H1 (cell line): ENCODE data around the gene GLIPR2. TPM values are rescaled to one million over a fixed set of nuclear protein-coding genes. Genes with fewer than 3 reads are reported as not detected.

Source experiments
- BACH1 ChIP-seq: IDR thresholded peaks from 2 replicates; pipeline ENCODE4 v1.6.1; 2012; ENCODE audit warnings: low read length, improper control_type of control experiment
- CHD7 ChIP-seq: fragments of 300-600 bp; sonication (generic); IDR thresholded peaks from 2 replicates; pipeline ENCODE4 v1.7.1; 2012; ENCODE audit warnings: low read length, moderate library complexity, mild to moderate bottlenecking, inconsistent platforms; ENCODE audit not compliant: insufficient replicate concordance
- CREB1 ChIP-seq: IDR thresholded peaks from 2 replicates; pipeline ENCODE4 v1.6.1; 2012; ENCODE audit warnings: inconsistent platforms
- KDM5A ChIP-seq: fragments of 200-600 bp; IDR thresholded peaks from 2 replicates; pipeline ENCODE4 v1.7.1; 2012; ENCODE audit warnings: mild to moderate bottlenecking, low read length, inconsistent platforms, mixed read lengths
- MAFK ChIP-seq: IDR thresholded peaks from 2 replicates; pipeline ENCODE4 v1.6.1; 2012; ENCODE audit warnings: low read depth, mild to moderate bottlenecking, improper control_type of control experiment, low read length
- TCF12 ChIP-seq: IDR thresholded peaks from 2 replicates; pipeline ENCODE4 v1.6.1; 2011; ENCODE audit warnings: low read depth, mild to moderate bottlenecking, low read length
- YY1 ChIP-seq: IDR thresholded peaks from 2 replicates; pipeline ENCODE4 v1.6.1; 2011; ENCODE audit warnings: low read depth, mild to moderate bottlenecking, low read length
- polyA plus RNA-seq, 7 experiments: library from polyadenylated mRNA; depleted of rRNA in 3 of 7; stranded (reverse) in 5 of 7; unstranded in 2 of 7; fragments of >200 nt in 5 of 7; fragments of 200-250 nt in 2 of 7; gene quantifications; 1 replicate in 5 of 7; 2 replicates in 1 of 7; 4 replicates in 1 of 7; pipeline versions ENCODE4 v1.2.1 to v1.2.3, GENCODE V29; 2011 to 2013; ENCODE audit warnings: missing spikeins in 2 of 7, mixed read lengths in 2 of 7
- total RNA-seq: library from RNA; stranded (reverse); fragmentation: NEBNext Ultra II Directional; extraction: Animal tissue kit (Norgen Biotek cat#: 25700); gene quantifications from 2 replicates; pipeline ENCODE4 v1.2.1, GENCODE V29; 2021

Gene GLIPR2
- total and polyA plus RNA-seq, 2 of the 8 experiments (the other 6 are each of a cell fraction or from before 2014, with no cell fraction given), result 7.9 to 12.0 TPM

GRCh38 chr9:36102742-36103495 is 33.6 kb upstream of the GLIPR2 start (continued):
- TF ChIP-seq CHD7, result no peak
- TF ChIP-seq BACH1, result no peak
- no peak for TF ChIP-seq TCF12
- TF ChIP-seq KDM5A, result no peak
- no peak for TF ChIP-seq MAFK
- peak; percentile 29; the same call in 1 of the 2 replicates for TF ChIP-seq YY1
- 0 out of 2 replicates have a peak, but pooled peaks have one; percentile 35 for TF ChIP-seq CREB1
